Measurements from ENCODE around the gene LTBP2. TPM values are rescaled to one million over a fixed set of nuclear protein-coding genes. Genes with fewer than 3 reads are reported as not detected.

The LTBP2 gene
- 1 to 10 TPM in 3 of 6 experiments, under 1 TPM in 3; 0.46 to 3.5 (median 1.7) TPM for total RNA-seq
- long read RNA-seq: 0 reads

DNA sequence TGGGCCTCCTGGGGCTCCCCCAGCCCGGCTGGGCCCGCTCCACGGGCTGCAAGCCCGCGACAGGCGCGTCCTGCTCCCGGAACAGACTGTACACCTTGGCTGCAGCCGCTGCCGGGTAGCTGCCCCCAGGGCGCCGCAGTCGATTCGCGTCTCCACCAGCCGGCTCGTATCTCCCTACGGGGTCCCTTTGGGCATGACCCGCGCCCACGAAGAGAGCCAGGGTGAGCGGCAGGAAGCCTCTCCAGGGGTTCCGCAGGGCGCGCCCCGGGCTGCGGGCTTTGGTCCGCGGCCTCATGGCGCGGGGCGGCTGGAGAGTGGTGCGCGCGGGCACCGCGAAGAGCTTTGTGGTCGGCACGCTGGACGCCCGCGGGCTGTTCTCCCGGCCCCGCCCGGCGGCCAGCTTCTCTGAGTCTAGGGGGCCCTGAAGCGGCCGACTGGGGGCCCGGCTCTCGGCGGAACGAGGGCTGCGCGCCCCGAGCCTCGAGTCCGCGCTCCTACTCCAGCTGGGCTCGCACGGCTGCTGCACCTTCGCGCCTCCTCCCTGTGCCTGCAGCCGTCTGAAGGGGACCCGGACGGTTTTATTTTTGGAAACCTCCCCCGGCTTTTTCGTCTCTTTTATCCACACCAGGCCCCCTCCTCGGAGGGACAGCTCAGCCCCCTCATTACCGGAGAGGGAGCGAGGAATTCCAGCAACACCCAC lies at the start of gene LTBP2:
LTBP2 (minus strand) TSS at position 588 of the 700 bp plus-strand sequence; CDS start at position 295, 293 bp downstream.
- H3K4me3 ChIP-seq: peak within 1 kb of the TSS; percentile 61 to 65 (median 64)
- ATAC-seq: peak; percentile 7 to 23 (median 14)
- H3K27ac ChIP-seq: no peak within 1 kb of the TSS
- no peaks in the 10 kb centered on the region for H3K4me1 ChIP-seq
- H3K36me3 ChIP-seq: no peaks in the 10 kb centered on the region
- WGBS (ENCODE audit: insufficient coverage, low coverage, low lambda C conversion rate, missing lambda C conversion rate): 2% methylated on average over 11 of the region's 70 CpGs
- intact Hi-C loops (cut with DNase I): no loop called here
- H3K27me3 ChIP-seq: no peaks in the 10 kb centered on the region
- TF ChIP-seq POLR2A (IDR thresholded peaks at IDR 0.05): no peak
- TF ChIP-seq, protein P1, sequence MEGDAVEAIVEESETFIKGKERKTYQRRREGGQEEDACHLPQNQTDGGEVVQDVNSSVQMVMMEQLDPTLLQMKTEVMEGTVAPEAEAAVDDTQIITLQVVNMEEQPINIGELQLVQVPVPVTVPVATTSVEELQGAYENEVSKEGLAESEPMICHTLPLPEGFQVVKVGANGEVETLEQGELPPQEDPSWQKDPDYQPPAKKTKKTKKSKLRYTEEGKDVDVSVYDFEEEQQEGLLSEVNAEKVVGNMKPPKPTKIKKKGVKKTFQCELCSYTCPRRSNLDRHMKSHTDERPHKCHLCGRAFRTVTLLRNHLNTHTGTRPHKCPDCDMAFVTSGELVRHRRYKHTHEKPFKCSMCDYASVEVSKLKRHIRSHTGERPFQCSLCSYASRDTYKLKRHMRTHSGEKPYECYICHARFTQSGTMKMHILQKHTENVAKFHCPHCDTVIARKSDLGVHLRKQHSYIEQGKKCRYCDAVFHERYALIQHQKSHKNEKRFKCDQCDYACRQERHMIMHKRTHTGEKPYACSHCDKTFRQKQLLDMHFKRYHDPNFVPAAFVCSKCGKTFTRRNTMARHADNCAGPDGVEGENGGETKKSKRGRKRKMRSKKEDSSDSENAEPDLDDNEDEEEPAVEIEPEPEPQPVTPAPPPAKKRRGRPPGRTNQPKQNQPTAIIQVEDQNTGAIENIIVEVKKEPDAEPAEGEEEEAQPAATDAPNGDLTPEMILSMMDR (IDR thresholded peaks at IDR 0.05): no peak
- no peak for DNase-seq
- no peaks in the 10 kb centered on the region for H3K9me3 ChIP-seq

DNA sequence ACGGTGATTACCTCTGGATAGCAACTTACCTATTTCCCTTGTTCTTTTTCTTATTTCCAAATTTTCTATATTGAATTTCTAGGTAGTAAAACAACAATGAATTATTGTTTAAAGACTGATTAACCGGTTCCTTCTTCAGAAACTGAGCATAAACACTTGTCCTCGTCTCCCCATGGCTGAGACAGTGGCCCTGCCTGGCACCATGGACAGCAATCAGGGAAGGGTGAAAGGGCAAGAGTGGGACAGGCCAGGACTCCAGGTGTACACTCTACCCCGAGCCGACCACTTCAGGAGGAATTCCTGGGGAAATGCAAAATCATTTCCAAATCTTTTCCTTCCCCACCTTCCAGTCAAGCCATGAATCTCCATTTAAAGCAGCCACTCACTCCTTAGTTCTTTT lies 48.8 kb upstream of the LTBP2 start:
- TF ChIP-seq, protein P1 (IDR thresholded peaks at IDR 0.05): no peak
- TF ChIP-seq POLR2A (IDR thresholded peaks at IDR 0.05): no peak
- Histone ChIP-seq H3K4me3 (no peak overlapping the region), H3K27me3 (no peaks in the 10 kb centered on the region), H3K27ac (no peak overlapping the region), H3K9me3 (no peaks in the 10 kb centered on the region), H3K4me1 (peaks cover 0 to 10% (median 3%) of the 10 kb centered on the region in 4 donors), H3K36me3 (peaks cover 0 to 37% (median under 1%) of the 10 kb centered on the region in 4 donors)
- intact Hi-C loops (cut with DNase I): no loop called here
- 92% methylated on average over 5 of the region's 5 CpGs for WGBS (ENCODE audit: insufficient coverage, low coverage, low lambda C conversion rate, missing lambda C conversion rate)
- no peak for ATAC-seq
- DNase-seq: no peak

DNA sequence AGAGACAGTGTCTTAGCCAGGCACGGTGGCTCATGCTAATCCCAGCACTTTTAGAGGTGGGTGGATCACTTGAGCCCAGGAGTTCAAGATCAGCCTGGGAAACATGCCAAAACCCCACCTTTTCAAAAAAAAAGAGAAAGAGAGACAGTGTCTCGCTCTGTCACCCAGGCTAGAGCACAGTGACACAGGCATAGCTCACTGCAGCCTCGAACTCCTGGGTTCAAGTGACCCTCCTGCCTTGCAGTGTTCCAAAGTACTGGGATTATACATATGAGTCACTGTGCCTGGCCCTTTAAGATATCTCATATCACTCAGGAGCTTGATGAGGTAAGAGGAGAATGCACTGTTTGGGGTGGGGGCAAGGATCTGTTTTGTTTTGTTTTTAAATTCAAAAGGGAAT lies 48.1 kb upstream of the LTBP2 start:
- no peaks in the 10 kb centered on the region for H3K9me3 ChIP-seq
- intact Hi-C loops (cut with DNase I): no loop called here
- WGBS (ENCODE audit: insufficient coverage, low coverage, low lambda C conversion rate, missing lambda C conversion rate): 95% methylated on average over 3 of the region's 3 CpGs
- no peaks in the 10 kb centered on the region for H3K27me3 ChIP-seq
- H3K4me3 ChIP-seq: no peak overlapping the region
- H3K4me1 ChIP-seq: peaks cover 0 to 10% (median 3%) of the 10 kb centered on the region in 4 donors
- no peak overlapping the region for H3K27ac ChIP-seq
- no peak for DNase-seq
- peaks cover 0 to 37% (median under 1%) of the 10 kb centered on the region in 4 donors for H3K36me3 ChIP-seq
- ATAC-seq: no peak
- no peak for TF ChIP-seq POLR2A (IDR thresholded peaks at IDR 0.05)
- TF ChIP-seq, protein P1 (IDR thresholded peaks at IDR 0.05): no peak

DNA sequence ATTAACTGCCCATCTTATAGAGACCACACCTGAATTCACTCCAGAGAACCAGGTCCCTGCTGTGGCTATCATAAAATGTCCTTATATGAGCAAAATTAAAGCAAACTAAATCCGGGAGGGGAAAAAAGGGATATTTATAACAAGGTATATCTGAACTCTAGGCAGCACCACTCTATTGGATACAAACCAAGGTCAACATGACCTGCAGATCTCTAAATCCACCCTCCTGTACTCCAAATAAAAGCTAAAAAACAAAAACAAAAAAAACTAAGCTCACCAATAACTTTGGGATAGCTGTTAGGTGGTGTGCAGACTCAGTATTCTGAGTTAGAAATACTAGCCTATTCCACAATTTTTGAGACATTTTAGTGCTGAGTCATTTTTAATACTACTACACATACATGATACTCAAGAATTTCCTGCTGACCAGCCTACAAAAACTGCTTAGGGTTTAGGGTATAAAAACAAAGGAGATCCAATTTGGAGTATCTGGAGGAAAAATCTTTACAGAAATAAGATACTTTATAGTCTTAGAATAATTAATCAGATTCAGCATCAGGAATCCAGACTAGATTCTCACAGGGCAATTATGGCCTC lies 46.6 kb upstream of the LTBP2 start:
- Histone ChIP-seq H3K9me3 (no peaks in the 10 kb centered on the region), H3K36me3 (peaks cover 0 to 30% (median under 1%) of the 10 kb centered on the region in 4 donors), H3K27ac (no peak overlapping the region), H3K4me3 (no peak overlapping the region), H3K27me3 (no peaks in the 10 kb centered on the region), H3K4me1 (peaks cover 0 to 10% (median 3%) of the 10 kb centered on the region in 4 donors)
- ATAC-seq (peak; percentile 42 to 74 (median 57)), DNase-seq (no peak)
- TF ChIP-seq POLR2A (IDR thresholded peaks at IDR 0.05): no peak
- TF ChIP-seq, protein P1 (IDR thresholded peaks at IDR 0.05): no peak
- WGBS (ENCODE audit: insufficient coverage, low coverage, low lambda C conversion rate, missing lambda C conversion rate): 9% methylated on average over 1 of the region's 1 CpG
- intact Hi-C loops (cut with DNase I): no loop called here
